HG02798 (cell line): ENCODE data around the gene YAP1.

Experiments
- ATAC-seq: cut with Tn5 transposase; IDR thresholded peaks from one replicate; pipeline ENCODE4 v1.9.1; 2021; ENCODE audit warnings: mild to moderate bottlenecking; ENCODE audit not compliant: unreplicated experiment, poor library complexity

The YAP1 gene

DNA sequence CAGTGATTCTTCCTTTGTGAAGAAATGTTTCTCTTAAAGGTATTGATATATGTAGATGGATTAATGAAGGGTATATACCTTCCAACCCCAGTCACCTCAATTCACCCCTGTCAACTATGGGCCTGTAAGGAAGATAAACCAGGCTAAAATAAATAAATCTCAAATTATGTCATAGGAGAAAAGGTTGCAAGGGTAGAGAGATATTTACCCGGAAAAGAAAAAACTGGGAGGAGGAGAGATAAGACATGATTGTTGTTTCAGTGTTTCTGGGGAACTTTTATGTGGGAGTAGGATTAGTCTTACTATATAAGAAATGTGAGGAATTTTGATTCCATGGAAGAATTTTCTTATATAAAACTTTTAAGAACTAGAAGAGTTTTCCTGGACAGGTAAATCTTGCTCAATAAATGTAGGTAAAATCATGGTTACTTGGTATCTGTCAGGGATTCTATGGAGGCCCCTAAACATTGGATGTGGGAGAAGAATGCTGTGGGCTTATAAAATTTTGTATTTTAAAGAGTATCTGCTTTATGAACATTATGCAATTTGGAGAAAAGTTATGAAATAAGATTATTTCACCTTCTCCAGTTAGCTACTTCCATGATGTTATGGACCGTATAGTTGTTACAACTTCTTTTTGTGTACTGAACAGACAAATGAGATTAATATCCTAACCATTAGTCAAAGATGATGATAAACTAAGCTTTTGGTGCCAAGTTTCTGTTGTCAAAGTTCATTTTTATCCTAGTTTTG is 6.4 kb downstream of the YAP1 start:
- ATAC-seq = no peak

DNA sequence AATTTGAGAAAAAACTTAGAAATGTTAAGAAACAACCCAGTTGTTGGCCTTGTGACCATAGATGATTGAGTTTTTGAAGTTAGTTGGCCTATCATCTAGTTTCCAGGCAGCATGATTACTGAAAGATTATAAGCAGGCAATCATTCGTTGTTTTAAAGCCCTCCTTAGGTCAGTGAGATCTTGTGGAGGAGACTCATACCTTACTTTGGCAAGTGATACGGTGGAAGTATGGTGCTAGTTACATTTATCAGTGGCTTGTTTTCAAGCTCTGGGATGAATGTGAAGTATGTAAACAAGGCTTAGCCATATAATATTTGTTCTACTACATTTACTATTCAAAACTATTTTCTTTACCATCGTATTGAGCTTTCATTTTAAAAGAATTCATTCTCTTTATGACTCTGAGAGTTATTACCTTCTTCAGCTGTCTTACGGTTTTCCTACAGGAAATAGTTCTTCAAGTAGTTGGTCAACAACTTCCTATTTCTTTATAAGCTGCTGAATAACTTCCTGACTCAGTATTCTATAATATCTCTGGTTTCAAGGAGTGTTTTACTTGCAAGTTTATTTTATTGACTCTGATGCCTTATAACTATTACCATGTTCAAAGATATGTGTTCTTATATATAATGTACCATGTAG is 7.3 kb downstream of the YAP1 start:
- ATAC-seq = no peak

DNA sequence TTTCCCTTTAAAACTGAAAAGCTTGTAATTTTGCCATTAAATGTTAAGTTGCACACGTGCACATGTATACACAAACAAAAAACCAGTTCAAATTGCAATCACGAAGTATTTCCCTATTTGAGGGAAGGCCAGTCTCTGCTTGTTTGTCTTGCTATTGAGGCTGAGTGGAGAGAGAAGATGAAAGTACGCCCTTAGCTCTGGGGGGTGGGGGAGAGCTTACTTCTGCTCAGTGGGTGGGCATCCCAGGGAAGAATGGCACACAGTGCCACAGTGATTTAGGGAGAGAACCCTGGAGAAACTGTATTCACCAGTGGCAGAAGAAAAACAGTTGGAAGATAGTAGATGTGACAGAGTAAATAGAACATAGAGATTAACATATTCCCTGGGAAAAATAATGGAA is 8.7 kb downstream of the YAP1 start:
- no peak for ATAC-seq

DNA sequence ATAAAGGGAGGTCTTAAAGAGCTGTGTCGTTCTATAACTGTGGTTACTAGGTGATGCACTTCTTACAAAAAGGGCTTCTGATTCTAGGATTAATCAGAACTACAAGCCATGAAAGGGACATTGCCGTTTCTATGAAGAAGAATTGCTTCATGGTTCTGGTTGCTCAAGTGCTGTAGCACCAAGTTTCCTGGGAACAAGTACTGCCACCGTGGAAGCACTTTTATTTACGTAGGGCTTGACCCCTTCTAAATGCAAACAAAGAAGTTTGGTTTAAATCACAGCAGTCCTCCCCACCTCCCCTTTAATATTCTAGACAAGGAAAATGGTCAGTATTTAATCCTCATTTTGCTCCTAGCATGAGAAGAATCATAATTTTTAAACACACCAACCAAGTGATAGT is 9.8 kb downstream of the YAP1 start:
- no peak for ATAC-seq

DNA sequence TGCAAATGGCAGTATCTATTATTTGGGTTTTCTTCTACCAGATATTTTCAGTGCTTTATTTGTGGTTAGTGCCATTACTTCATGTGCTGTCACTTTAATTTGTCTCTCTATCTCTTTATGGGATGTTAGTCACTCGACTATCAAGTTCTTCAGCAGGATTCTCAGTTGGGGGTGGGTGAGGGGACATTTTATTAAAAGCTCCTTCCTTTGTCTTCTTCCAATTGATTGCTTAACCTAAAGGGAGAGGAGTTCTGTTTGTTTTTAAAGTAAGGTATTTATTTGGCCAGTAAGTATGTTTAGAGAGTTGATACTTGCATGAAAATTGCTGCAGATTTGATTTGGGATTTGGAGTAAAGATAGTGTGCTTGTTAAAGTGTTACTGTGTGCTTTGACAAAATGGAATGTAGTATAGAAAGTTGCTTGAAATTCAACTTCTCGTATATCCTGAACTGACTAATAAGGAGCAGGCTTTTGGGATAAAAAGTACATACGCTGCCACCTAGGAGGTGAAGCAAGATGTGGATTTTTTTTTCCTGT is 10.3 kb downstream of the YAP1 start:
- no peak for ATAC-seq

DNA sequence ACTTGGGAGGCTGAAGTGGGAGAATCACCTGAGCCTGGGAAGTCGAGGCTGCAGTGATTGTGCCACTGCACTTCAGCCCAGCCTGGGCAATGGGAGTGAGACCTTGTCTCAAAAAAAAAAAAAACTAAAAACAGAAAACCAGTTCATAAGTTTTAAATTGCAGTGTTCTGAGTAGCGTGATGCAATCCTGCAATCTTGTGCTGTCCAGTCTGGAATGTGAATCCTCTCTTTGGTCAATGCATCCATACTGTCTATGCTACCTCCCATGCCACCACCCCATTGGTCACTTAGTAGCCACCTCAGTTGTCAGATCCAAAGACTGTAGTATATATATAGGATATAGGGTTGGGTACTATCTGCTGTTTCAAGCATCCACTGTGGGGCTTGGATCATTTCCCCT is 11.1 kb downstream of the YAP1 start:
- no peak for ATAC-seq

GRCh38 chr11:102134597-102134996 is 24.4 kb downstream of the YAP1 start:
- no peak for ATAC-seq

DNA sequence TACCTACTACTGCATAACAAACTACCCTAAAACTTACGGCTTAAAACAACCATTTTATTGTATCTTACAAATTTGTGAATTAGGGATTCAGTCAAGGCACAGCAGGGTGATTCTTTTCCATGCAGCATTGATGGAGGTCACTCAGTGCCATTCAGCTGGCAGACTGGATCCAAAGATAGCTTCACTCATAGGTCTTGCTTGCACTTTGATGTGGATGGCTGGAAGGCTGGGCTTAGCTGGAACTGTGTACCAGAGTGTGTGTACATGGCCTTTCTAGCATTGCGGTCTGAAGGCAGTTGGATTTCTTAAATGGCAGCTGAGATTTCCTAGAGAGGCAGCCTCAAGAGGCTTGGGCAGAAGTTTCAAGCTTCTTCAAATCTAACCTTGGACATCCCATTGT is 25.0 kb downstream of the YAP1 start:
- no peak for ATAC-seq

GRCh38 chr11:102138223-102138622 is 28.0 kb downstream of the YAP1 start:
- ATAC-seq = no peak

GRCh38 chr11:102138670-102139069 is 28.4 kb downstream of the YAP1 start:
- no peak for ATAC-seq

DNA sequence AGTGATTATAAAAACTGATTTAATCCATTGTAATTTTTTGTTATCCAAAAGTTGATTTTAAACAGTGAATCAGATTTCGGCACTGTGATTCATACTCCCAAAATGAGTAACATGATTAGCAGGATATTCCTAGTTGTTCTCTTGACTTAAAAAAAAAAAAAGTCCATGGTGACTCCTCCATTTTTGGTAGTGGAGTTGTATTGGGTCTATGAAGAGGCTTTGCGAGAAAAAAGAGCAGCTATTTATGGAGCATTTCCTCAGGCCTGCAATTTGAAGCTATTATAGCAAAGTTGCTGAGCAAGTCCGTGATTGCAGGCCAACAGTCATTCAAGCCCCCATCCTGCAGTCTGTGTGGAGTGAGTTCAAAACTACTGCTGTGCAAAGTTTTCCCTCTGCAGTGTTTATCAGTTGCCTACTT is 28.8 kb downstream of the YAP1 start:
- no peak for ATAC-seq

GRCh38 chr11:102142333-102142732 is 32.1 kb downstream of the YAP1 start:
- no peak for ATAC-seq

- no peak for ATAC-seq
Observed at GRCh38 chr11:102143867-102144266, 33.6 kb downstream of the YAP1 start.

- no peak for ATAC-seq
Observed at GRCh38 chr11:102144357-102145355, 34.4 kb downstream of the YAP1 start.

DNA sequence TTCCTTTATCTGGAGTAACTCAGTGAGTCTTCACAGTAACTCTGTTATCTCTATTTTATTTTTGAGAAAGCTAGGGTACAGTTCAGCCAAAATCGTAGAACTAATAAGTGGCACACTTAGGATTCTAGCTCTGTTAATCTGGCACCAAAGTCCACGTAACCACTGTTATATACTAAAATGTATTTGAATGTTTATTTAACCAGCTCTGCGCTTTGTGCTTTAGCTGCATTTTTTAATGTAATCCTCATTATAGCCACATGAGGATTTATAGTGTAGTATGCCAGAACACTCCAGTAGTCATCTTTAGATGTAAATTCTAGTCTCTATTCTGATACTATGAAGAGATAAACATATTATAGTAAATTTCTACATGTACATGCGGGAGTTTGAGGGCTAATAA is 36.8 kb downstream of the YAP1 start:
- no peak for ATAC-seq

GRCh38 chr11:102147632-102148031 is 37.4 kb downstream of the YAP1 start:
- no peak for ATAC-seq

DNA sequence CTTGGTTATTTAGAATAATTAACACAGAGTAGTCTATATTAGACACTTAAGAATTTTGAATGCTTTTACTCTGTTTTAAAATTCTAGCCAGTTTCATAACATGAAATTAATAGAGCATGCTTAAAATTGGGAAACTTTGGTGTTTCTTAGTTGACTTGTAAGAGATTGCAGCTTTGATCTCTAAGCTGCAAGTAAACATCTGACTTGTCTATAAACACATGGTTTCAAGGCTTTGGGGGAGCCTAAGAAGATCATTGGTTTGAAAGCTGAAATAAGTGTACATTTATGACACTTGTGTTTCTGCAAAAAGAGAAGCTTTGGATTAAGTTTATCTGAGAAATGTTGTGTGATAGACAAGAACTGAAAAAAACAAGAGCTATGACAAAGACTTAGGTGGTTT is 37.8 kb downstream of the YAP1 start:
- no peak for ATAC-seq

DNA sequence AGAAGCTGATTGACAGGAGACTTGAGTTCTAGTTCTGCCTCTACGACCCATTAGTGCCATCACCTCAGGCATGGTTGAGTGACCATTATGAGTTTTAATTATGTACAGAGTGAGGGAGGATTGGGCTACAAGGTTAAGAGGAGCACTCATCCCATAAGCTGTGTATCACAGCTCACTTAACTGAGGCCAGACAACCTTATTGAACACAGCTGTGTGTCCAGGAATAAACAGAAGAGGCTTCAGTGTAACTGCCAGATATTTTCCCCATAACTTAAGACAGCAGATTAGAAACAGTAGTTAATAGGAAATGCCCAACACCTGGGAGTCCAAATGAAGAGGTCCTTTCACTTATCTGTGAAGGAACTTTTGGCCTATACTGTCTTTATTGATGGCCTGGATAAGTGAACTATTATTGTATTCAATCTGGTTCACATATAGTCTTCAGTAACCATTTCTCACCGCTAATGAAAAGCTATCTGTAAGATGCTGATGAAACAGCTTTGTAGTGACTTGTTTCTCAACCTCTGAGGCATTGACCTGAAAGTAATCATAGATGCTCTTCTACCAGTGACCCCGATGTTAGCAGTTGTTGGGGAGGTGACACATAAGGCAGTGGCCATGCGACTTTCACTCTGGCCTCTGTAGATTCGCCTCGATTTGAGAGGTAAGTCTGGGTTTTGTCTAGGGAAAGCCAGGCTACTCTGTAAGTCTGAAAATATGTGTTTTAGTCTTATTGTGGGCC is 41.7 kb downstream of the YAP1 start:
- no peak for ATAC-seq

DNA sequence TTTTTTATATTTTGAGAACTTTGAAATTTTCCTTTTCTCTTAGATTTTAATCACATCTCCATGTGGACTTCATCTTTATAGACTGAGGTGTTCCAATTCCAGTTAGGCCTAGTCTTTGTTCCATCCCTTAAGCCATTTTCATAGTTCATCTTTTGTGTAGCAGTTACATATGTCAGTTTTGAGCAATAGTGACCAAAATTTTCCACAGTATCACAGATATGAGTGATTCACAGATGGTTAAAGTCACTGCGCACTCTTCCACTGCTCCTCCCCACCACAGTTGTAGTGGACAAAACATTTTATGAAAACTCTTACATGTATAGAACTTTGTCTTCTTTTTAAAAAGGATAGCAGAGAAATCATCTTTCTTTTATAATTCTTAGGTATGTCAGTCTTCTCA is 42.8 kb downstream of the YAP1 start:
- no peak for ATAC-seq

GRCh38 chr11:102154806-102155205 is 44.6 kb downstream of the YAP1 start:
- ATAC-seq = no peak
